K562 (cell line): Measurements from ENCODE around the gene TLE6. TPM values are rescaled to one million over a fixed set of nuclear protein-coding genes. Genes with fewer than 3 reads are reported as not detected.

Experiments
- MCM3 ChIP-seq: fragments of 450-650 bp; IDR thresholded peaks from 2 replicates; pipeline ENCODE4 v1.6.1; 2016
- MLLT1 ChIP-seq, 2 experiments: fragments of 450-650 bp; IDR thresholded peaks; 2 replicates each; pipeline ENCODE4 v1.6.1; 2016
- MXI1 ChIP-seq: IDR thresholded peaks from 2 replicates; pipeline ENCODE4 v1.6.1; 2011; ENCODE audit warnings: low read depth, mild to moderate bottlenecking, improper control_type of control experiment, low read length
- NR2C2 ChIP-seq, 2 experiments: fragments of 200-800 bp in 1 of 2; sonication (Bioruptor generic) in 1 of 2; sonication (generic) in 1 of 2; formaldehyde crosslinking in 1 of 2; IDR thresholded peaks; 2 replicates each; pipeline versions ENCODE4 v1.6.1 to v1.8.0; 2016 to 2022; ENCODE audit warnings: mild to moderate bottlenecking in 1 of 2, missing compliant biosample characterization in 1 of 2, missing genetic modification characterization in 1 of 2, missing genetic modification reagents in 1 of 2
- TAF1 ChIP-seq: IDR thresholded peaks from 2 replicates; pipeline ENCODE4 v1.6.1; 2011; ENCODE audit warnings: mild to moderate bottlenecking, low read length, moderate library complexity; ENCODE audit not compliant: insufficient read depth, control insufficient read depth, severe bottlenecking; ENCODE audit errors: extremely low read depth
- ZNF263 ChIP-seq: sonication (generic); formaldehyde crosslinking; IDR thresholded peaks from 2 replicates; pipeline ENCODE4 v1.8.0; 2022; ENCODE audit warnings: mild to moderate bottlenecking, missing genetic modification reagents, borderline replicate concordance
- ZNF609 ChIP-seq: sonication (generic); formaldehyde crosslinking; IDR thresholded peaks from 2 replicates; pipeline ENCODE4 v1.8.1; 2023; ENCODE audit warnings: missing genetic modification reagents, mild to moderate bottlenecking, borderline replicate concordance
- ZNF717 ChIP-seq: fragments of 250-450 bp; sonication (Bioruptor Pico); IDR thresholded peaks from 2 replicates; pipeline ENCODE4 v1.5.0; 2021
- ZNF75A ChIP-seq: fragments of 450-650 bp; formaldehyde crosslinking; IDR thresholded peaks from 2 replicates; pipeline ENCODE4 v1.4.0; 2020; ENCODE audit warnings: mild to moderate bottlenecking
- polyA plus RNA-seq, 8 experiments: library from polyadenylated mRNA; depleted of rRNA in 4 of 8; stranded (reverse) in 5 of 8; unstranded in 3 of 8; fragments of >200 nt; fragmentation: Nextera tagmentation in 2 of 8; fragmentation: Illumina TruSeq in 1 of 8; extraction: Ambion mirVana in 2 of 8; extraction: Trizol in 1 of 8; gene quantifications; 2 replicates each; pipeline versions ENCODE4 v1.2.1 to v1.2.3, GENCODE V29; 2011 to 2014; ENCODE audit warnings: inconsistent platforms in 1 of 8, missing spikeins in 1 of 8
- total RNA-seq, 7 experiments: library from RNA; depleted of rRNA in 6 of 7; stranded (reverse); fragments of >200 nt in 6 of 7; fragmentation: Illumina TruSeq in 2 of 7; extraction: Trizol in 2 of 7; gene quantifications; 2 replicates each; pipeline versions ENCODE4 v1.2.1 to v1.2.3, GENCODE V29; 2011 to 2021; ENCODE audit warnings: low replicate concordance in 1 of 7
- TF ChIP-seq, protein P1 (sequence below): sonication (generic); formaldehyde crosslinking; IDR thresholded peaks from 2 replicates; pipeline ENCODE4 v1.8.1; 2023; ENCODE audit warnings: mild to moderate bottlenecking, missing genetic modification reagents
- TF ChIP-seq, protein P2 (sequence below), 2 experiments: fragments of 200-800 bp in 1 of 2; sonication (Bioruptor generic) in 1 of 2; sonication (generic) in 1 of 2; formaldehyde crosslinking in 1 of 2; IDR thresholded peaks in 1 of 2; conservative IDR thresholded peaks in 1 of 2; 2 replicates each; pipeline versions ENCODE4 v1.5.0 to v1.6.1; 2016 to 2020; ENCODE audit warnings: missing compliant biosample characterization in 1 of 2, missing genetic modification characterization in 1 of 2, missing genetic modification reagents in 1 of 2
- TF ChIP-seq, protein P3 (sequence below): sonication (generic); formaldehyde crosslinking; IDR thresholded peaks from 2 replicates; pipeline ENCODE4 v1.8.0; 2022; ENCODE audit warnings: mild to moderate bottlenecking, missing genetic modification reagents

The TLE6 gene
- total and polyA plus RNA-seq, 9 of the 15 experiments (the other 6 are each of a cell fraction or from before 2014, with no cell fraction given) = 1.1 to 6.1 (median 2.5) TPM

DNA sequence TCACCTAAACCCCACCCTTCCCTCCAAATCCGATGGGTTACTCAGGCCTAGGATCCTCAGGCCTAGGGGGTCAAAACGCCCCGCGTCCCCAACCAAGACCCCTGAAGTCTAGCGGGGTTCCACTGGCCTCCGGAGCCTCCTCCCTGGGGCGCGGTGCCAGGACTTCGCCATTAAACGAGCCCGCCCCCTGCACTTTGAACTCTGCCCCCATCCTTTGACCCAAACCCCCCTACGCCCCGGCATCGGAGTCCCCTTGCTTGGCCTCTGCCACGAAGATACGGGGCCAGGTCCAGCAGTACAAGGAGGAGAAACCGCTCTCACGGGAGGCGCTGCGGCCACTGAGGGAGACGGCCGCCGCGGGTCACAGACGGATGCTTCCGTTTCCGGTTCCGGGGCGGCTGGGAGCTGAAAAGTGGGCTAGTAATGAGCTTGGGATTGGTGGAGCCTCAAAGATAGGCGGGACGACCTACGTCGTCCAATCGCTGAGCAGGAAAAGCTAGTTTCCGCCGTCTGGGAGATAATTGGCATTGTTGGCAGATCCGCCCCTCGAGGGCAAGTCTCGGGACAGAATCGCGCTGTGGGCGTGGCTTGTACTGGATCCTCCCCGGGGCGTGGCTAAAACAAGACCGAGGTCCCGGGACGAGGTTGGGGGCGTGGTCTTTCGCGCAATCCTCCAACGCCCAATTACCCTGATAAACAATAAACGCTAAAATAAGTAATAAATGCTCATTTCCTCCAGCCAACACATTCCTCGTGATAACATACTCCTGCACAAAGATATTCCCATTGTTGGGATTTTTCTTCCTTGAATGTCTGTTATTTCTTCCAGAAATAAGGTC, 26.9 kb upstream of the TLE6 start (continued):
- TF ChIP-seq, protein P1, sequence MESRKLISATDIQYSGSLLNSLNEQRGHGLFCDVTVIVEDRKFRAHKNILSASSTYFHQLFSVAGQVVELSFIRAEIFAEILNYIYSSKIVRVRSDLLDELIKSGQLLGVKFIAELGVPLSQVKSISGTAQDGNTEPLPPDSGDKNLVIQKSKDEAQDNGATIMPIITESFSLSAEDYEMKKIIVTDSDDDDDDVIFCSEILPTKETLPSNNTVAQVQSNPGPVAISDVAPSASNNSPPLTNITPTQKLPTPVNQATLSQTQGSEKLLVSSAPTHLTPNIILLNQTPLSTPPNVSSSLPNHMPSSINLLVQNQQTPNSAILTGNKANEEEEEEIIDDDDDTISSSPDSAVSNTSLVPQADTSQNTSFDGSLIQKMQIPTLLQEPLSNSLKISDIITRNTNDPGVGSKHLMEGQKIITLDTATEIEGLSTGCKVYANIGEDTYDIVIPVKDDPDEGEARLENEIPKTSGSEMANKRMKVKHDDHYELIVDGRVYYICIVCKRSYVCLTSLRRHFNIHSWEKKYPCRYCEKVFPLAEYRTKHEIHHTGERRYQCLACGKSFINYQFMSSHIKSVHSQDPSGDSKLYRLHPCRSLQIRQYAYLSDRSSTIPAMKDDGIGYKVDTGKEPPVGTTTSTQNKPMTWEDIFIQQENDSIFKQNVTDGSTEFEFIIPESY (CRISPR knock-in tag) = no peak
- TF ChIP-seq NR2C2 (CRISPR knock-in tag; IDR thresholded peaks at IDR 0.05) (peak; percentile 98), NR2C2 (tag; IDR thresholded peaks at IDR 0.05) (peak; percentile 100), TAF1 (peak; percentile 94), MLLT1 (IDR thresholded peaks at IDR 0.05) (peak in 1 of 2 experiments; percentile 75; a peak in 1 of 4 replicates), MCM3 (no peak), ZNF75A (0 out of 2 replicates have a peak, but pooled peaks have one; percentile 55), ZNF609 (CRISPR knock-in tag) (0 out of 2 replicates have a peak, but pooled peaks have one; percentile 58), ZNF717 (peak; percentile 55; the same call in 1 of the 2 replicates), MXI1 (0 out of 2 replicates have a peak, but pooled peaks have one; percentile 14), ZNF263 (peak; percentile 56; the same call in 1 of the 2 replicates)
- TF ChIP-seq, protein P2, sequence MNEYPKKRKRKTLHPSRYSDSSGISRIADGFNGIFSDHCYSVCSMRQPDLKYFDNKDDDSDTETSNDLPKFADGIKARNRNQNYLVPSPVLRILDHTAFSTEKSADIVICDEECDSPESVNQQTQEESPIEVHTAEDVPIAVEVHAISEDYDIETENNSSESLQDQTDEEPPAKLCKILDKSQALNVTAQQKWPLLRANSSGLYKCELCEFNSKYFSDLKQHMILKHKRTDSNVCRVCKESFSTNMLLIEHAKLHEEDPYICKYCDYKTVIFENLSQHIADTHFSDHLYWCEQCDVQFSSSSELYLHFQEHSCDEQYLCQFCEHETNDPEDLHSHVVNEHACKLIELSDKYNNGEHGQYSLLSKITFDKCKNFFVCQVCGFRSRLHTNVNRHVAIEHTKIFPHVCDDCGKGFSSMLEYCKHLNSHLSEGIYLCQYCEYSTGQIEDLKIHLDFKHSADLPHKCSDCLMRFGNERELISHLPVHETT (CRISPR knock-in tag; conservative IDR thresholded peaks at IDR 0.05 in 1 of 2, IDR thresholded peaks at IDR 0.05 in 1 of 2) = peak in 1 of 2 experiments; percentile 98; a peak in 2 of 4 replicates
- TF ChIP-seq, protein P3, sequence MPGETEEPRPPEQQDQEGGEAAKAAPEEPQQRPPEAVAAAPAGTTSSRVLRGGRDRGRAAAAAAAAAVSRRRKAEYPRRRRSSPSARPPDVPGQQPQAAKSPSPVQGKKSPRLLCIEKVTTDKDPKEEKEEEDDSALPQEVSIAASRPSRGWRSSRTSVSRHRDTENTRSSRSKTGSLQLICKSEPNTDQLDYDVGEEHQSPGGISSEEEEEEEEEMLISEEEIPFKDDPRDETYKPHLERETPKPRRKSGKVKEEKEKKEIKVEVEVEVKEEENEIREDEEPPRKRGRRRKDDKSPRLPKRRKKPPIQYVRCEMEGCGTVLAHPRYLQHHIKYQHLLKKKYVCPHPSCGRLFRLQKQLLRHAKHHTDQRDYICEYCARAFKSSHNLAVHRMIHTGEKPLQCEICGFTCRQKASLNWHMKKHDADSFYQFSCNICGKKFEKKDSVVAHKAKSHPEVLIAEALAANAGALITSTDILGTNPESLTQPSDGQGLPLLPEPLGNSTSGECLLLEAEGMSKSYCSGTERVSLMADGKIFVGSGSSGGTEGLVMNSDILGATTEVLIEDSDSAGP (CRISPR knock-in tag) = no peak
